Measurements from ENCODE around the gene CCNL1.
"Not testable (repeated sequence)": the region's sequence is repeated elsewhere in the genome, so short reads cannot be mapped to it uniquely, and the experiment has no call there.

Gene CCNL1
- total RNA-seq, result 2,292 reads per million, percentile 100 among the genes with 10 or more reads in this experiment

GRCh38 chr3:157159762-157160657 is at the start of gene CCNL1:
Gene CCNL1, minus strand, starts transcription at chr3:157160147. Its CDS starts 53 bp downstream, at chr3:157160094.
- peak; percentile 94 for DNase-seq

- no peak for DNase-seq
Observed at GRCh38 chr3:157204880-157205279, 44.9 kb upstream of the CCNL1 start.

GRCh38 chr3:157204431-157204830 is 44.5 kb upstream of the CCNL1 start:
- no peak for DNase-seq

- DNase-seq, result no peak
Observed at GRCh38 chr3:157201648-157202278, 41.8 kb upstream of the CCNL1 start.

DNA sequence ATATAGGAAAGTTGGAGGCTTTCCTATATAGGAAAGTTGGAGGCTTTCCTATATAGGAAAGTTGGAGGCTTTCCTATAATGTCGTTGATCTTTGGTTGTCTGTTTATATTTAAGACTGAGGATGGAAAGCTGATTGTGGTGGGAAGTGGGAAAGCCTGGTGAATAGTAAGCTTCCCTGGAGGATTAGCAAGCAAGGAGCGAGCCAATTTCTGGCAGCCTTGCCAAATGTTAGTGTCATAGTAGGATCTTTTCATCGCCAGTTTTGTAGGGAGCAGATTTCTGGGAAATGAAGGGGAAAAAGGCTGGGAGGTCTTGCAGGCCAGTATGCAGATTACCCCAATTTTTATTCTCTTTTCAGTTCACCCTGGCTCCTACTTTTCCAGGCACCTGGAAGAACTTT is 39.9 kb upstream of the CCNL1 start:
- no peak for DNase-seq

DNA sequence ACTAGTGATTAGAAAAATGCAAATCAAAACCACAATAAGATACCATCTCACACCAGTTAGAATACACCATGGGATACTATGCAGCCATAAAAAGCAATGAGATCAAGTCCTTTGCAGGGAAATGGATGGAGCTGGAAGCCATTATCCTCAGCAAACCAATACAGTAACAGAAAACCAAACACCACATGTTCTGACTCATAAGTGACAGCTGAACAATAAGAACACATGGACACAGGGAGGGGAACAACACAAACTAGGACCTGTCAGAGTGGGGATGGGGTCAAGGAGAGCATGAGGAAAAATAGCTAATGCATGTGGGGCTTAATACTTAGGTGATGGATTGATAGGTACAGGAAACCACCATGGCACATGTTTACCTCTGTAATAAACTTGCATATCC is 36.0 kb upstream of the CCNL1 start:
- no peak for DNase-seq

DNA sequence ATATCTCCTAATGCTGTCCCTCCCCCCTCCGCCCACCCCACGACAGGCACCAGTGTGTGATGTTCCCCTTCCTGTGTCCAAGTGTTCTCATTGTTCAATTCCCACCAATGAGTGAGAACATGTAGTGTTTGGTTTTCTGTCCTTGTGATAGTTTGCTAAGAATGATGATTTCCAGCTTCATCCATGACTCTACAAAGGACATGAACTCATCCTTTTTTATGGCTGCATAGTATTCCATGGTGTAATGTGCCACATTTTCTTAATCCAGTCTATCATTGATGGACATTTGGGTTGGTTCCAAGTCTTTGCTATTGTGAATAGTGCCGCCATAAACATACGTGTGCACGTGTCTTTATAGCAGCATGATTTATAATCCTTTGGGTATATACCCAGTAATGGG is 31.2 kb upstream of the CCNL1 start:
- DNase-seq, result not testable (repeated sequence)

- DNase-seq, result no peak
Observed at GRCh38 chr3:157190380-157190872, 30.5 kb upstream of the CCNL1 start.

- DNase-seq, result no peak
Observed at GRCh38 chr3:157188391-157188790, 28.4 kb upstream of the CCNL1 start.

GRCh38 chr3:157182879-157183278 is 22.9 kb upstream of the CCNL1 start:
- no peak for DNase-seq

GRCh38 chr3:157180262-157180661 is 20.3 kb upstream of the CCNL1 start:
- DNase-seq, result no peak

DNA sequence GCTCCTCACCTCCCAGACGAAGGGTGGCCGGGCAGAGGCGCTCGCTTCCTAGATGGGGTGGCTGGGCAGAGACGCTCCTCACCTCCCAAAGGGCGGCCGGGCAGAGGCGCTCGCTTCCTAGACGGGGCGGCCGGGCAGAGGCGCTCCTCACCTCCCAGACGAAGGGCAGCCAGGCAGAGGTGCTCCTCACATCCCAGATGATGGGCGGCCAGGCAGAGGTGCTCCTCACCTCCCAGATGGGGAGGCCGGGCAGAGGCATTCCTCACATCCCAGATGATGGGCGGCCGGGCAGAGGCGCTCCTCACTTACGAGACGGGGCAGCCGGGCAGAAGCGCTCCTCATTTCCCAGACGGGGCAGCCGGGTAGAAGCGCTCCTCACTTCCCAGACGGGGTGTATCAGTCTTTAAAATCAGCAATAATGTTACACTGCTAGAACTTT is 19.4 kb upstream of the CCNL1 start:
- DNase-seq, result no peak

- not testable (repeated sequence) for DNase-seq
Observed at GRCh38 chr3:157178503-157179364, 18.8 kb upstream of the CCNL1 start.

DNA sequence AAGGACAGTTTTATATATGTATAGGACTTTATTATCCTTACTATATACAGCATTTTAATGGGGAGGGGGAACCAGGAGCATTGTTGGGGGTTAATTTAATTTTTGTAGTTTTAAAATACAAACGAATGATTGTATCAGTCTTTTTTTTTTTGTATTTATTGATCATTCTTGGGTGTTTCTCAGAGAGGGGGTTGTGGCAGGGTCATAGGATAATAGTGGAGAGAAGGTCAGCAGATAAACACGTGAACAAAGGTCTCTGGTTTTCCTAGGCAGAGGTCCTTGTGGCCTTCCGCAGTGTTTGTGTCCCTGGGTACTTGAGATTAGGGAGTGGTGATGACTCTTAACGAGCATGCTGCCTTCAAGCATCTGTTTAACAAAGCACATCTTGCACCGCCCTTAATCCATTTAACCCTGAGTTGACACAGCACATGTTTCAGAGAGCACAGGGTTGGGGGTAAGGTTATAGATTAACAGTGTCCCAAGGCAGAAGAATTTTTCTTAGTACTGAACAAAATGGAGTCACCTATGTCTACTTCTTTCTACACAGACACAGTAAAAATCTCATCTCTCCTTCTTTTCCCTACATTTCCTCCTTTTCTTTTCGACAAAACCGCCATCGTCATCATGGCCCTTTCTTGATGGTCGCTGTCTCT is 18.0 kb upstream of the CCNL1 start:
- not testable (repeated sequence) for DNase-seq

- no peak for DNase-seq
Observed at GRCh38 chr3:157176934-157177333, 17.0 kb upstream of the CCNL1 start.

DNA sequence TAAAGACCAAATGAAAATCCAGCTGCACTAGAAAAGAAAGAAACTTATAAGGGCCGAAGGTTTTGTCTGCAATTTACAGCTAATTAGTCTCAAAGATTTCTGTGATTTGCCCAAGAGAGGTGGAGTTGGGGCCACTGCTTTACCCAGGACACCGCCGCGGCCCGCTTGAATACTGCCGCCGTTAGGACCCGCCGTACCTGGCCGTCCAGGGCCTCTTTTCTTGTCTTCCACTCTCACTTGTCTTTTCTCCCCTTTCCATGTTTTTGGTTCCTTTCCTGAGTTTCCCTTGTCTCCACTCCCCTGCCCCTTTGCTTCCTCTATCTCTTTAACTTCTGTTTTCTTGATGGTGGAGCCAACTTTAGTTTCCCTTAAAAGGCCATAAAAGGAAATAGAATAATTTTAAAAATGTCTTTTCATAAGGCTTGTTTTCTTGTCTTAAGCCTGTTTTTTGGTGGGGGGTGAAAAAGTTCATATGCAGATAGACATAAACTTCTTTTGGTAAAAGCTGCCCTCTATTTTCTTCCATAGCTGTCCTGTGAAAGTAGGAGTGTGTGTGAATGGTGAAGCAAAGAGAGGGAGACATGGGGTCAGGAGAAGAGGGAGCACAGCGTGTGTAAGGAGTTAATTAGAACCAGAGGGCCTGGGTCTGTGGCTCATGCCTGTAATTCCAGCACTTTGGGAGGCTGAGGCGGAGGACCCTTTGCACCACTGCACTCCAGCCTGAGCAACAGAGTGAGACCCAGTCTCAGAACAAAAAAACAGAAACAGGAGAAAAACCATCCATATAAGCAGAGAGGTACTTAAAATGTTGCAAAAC is 16.0 kb upstream of the CCNL1 start:
- no peak for DNase-seq

DNA sequence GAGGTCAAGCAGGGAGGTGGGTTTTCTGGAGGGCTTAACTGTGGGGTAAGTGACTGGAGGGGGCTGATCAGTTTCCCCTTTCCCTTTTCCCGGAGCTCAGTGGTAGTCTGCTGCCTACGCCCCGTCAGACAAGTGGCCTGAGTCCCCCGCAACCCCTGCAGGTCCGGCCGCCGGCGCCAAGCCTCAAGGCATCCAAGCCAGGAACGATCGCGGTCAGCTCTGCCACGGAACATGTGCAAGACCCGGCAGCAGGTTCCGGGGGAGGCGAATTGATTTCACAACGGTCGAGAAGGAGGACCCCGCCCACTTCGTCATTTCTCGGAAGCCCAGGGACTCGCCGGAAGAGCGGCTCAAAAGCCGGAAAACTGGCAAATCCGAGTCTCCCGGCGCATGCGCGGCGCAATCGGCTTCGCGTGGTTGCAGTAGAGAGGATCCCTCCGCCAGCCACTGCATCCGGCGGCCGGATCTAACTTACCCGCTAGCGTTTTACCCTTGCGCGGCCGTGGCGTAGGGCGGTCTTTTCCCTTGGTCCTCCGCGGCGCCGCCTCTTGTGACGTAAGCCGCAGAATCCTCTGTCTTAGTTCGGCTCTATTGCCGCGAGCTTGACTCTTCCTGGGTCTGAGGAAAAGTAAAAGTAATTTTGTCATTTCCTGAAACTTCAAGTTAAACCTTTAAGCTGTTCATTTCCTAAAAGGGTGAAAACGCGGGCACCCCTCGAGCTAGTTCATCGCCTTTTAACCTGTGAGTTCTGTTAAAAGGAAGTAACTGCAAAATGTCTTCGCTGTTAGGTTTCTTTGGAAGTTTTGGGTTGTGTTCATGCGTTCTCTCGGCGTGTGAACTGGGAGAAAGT is 14.9 kb upstream of the CCNL1 start:
- DNase-seq, result peak; percentile 98

GRCh38 chr3:157174290-157174648 is 14.3 kb upstream of the CCNL1 start:
- DNase-seq, result no peak

GRCh38 chr3:157173343-157173742 is 13.4 kb upstream of the CCNL1 start:
- DNase-seq, result not testable (repeated sequence)

- no peak for DNase-seq
Observed at GRCh38 chr3:157172746-157173145, 12.8 kb upstream of the CCNL1 start.

Data from effector CD4-positive, alpha-beta T cell (primary cell).